ENCODE results near the gene KIFC1. TPM values are rescaled to one million over a fixed set of nuclear protein-coding genes. Genes with fewer than 3 reads are reported as not detected.

KIFC1 gene
- total and polyA plus RNA-seq, 9 of the 15 experiments (the other 6 are each of a cell fraction or from before 2014, with no cell fraction given), result 1.3 to 95.2 (median 76.9) TPM

GRCh38 chr6:33391922-33392594, 435 bp downstream of the KIFC1 start (continued):
- TF ChIP-seq ZNF143 (CRISPR knock-in tag; IDR thresholded peaks at IDR 0.05), result 0 out of 2 replicates have a peak, but pooled peaks have one; percentile 57
- TF ChIP-seq THRAP3 (IDR thresholded peaks at IDR 0.05; ENCODE audit: borderline replicate concordance), result 0 out of 2 replicates have a peak, but pooled peaks have one; percentile 16
- TF ChIP-seq, protein P1, sequence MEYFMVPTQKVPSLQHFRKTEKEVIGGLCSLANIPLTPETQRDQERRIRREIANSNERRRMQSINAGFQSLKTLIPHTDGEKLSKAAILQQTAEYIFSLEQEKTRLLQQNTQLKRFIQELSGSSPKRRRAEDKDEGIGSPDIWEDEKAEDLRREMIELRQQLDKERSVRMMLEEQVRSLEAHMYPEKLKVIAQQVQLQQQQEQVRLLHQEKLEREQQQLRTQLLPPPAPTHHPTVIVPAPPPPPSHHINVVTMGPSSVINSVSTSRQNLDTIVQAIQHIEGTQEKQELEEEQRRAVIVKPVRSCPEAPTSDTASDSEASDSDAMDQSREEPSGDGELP (CRISPR knock-in tag; IDR thresholded peaks at IDR 0.05; ENCODE audit: borderline replicate concordance), result no peak; the same call in 1 of the 2 replicates
- TF ChIP-seq ETV5 (CRISPR knock-in tag; IDR thresholded peaks at IDR 0.05; ENCODE audit: low read depth), result peak; percentile 14; the same call in 1 of the 2 replicates
- TF ChIP-seq FOXA3 (CRISPR knock-in tag; conservative IDR thresholded peaks at IDR 0.05 in 1 of 2, IDR thresholded peaks at IDR 0.05 in 1 of 2), result peak in 1 of 2 experiments; percentile 68; a peak in 2 of 4 replicates
- TF ChIP-seq POLR3A (IDR thresholded peaks at IDR 0.05; ENCODE audit: borderline replicate concordance, extremely low read depth, insufficient read depth, insufficient read length), result no peak
- 0 out of 2 replicates have a peak, but pooled peaks have one; percentile 14 for TF ChIP-seq RERE (CRISPR knock-in tag; IDR thresholded peaks at IDR 0.05; ENCODE audit: borderline replicate concordance)
- TF ChIP-seq NBN (IDR thresholded peaks at IDR 0.05; ENCODE audit: low read depth), result peak; percentile 47; the same call in 1 of the 2 replicates
- 0 out of 2 replicates have a peak, but pooled peaks have one; percentile 27 for TF ChIP-seq KDM2B (CRISPR knock-in tag; IDR thresholded peaks at IDR 0.05)
- no peak for TF ChIP-seq ZNF133 (CRISPR knock-in tag; IDR thresholded peaks at IDR 0.05)
- TF ChIP-seq NKRF (IDR thresholded peaks at IDR 0.05; ENCODE audit: borderline replicate concordance), result peak; percentile 82; the same call in 1 of the 2 replicates
- TF ChIP-seq MTA1 (IDR thresholded peaks at IDR 0.05; ENCODE audit: borderline replicate concordance), result 0 out of 2 replicates have a peak, but pooled peaks have one; percentile 16
- TF ChIP-seq MTF1 (CRISPR knock-in tag; IDR thresholded peaks at IDR 0.05; ENCODE audit: borderline replicate concordance), result 0 out of 2 replicates have a peak, but pooled peaks have one; percentile 20
- no peak for TF ChIP-seq SMC3 (conservative IDR thresholded peaks at IDR 0.05; ENCODE audit: insufficient read depth, low read depth, low read length)
- TF ChIP-seq HDAC3 (IDR thresholded peaks at IDR 0.05; ENCODE audit: borderline replicate concordance, partially characterized antibody), result peak; percentile 15
- TF ChIP-seq ZNF263 (CRISPR knock-in tag; IDR thresholded peaks at IDR 0.05; ENCODE audit: borderline replicate concordance), result peak; percentile 57; the same call in 1 of the 2 replicates
- TF ChIP-seq RNF2 (IDR thresholded peaks at IDR 0.05), result peak; percentile 15; the same call in 1 of the 2 replicates
